ENCODE data around the gene TARS1.

DNA sequence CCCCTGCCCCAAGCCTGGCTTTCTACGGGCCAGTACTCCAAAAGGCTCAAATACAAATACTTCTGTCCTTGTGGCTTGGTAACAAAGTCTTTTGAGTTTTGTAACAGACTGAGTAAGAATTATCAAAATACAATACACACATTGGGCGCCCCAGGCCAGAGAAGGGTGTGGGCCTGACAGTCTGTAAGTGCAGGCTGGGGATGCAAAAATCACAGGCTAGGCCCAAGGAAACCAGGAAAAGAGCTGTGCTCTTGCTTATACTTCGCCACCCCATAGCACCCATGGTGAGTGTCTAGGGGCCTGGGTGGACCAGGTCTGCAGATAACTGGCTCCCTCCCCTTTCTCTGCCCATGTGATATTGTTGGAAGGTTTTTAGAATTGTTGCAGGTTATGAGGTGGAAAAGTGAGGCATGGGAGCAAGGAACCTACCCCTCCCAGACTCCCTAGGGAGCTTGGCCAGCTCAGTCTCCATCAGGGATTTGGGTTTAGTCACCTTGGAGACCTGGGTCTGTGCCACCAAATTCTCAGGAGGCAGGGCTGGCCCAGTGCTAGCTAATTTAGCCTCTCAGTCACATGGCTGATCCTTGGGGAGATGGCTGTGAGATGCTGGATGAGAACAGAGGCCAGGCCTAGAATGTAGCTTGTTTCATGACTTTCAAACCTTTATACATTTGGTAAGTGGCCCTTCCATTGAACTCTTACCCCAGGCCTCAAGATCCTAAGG is 72.9 kb downstream of the TARS1 start:
- TF ChIP-seq, protein P1, sequence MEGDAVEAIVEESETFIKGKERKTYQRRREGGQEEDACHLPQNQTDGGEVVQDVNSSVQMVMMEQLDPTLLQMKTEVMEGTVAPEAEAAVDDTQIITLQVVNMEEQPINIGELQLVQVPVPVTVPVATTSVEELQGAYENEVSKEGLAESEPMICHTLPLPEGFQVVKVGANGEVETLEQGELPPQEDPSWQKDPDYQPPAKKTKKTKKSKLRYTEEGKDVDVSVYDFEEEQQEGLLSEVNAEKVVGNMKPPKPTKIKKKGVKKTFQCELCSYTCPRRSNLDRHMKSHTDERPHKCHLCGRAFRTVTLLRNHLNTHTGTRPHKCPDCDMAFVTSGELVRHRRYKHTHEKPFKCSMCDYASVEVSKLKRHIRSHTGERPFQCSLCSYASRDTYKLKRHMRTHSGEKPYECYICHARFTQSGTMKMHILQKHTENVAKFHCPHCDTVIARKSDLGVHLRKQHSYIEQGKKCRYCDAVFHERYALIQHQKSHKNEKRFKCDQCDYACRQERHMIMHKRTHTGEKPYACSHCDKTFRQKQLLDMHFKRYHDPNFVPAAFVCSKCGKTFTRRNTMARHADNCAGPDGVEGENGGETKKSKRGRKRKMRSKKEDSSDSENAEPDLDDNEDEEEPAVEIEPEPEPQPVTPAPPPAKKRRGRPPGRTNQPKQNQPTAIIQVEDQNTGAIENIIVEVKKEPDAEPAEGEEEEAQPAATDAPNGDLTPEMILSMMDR (IDR thresholded peaks at IDR 0.05; ENCODE audit: poor library complexity, severe bottlenecking): no peak
- TF ChIP-seq SMC3 (conservative IDR thresholded peaks at IDR 0.05; ENCODE audit: poor library complexity) (no peak), EP300 (conservative IDR thresholded peaks at IDR 0.05; ENCODE audit: poor library complexity, severe bottlenecking) (no peak), EZH2 (IDR thresholded peaks at IDR 0.05; ENCODE audit: borderline replicate concordance, insufficient read depth, low read length, poor library complexity, severe bottlenecking) (no peak), POLR2AphosphoS5 (IDR thresholded peaks at IDR 0.05) (no peak)

All from neural cell (in vitro differentiated cells).